Ovary (tissue), 3 donors: Measurements from ENCODE around the gene NAV2.

Source experiments
- EP300 ChIP-seq: sonication (generic); formaldehyde crosslinking; IDR thresholded peaks from one replicate; pipeline ENCODE4 v1.6.1; 2017; ENCODE audit warnings: antibody characterized with exemption
- POLR2A ChIP-seq: fragments of 450-650 bp; IDR thresholded peaks from one replicate; pipeline ENCODE4 v1.6.1; 2017; ENCODE audit warnings: antibody characterized with exemption, mild to moderate bottlenecking, moderate library complexity
- TF ChIP-seq, protein P1 (sequence below), 3 donors: fragments of 450-650 bp in 2 of 3; fragments of 200-600 bp in 1 of 3; IDR thresholded peaks; one replicate each; pipeline versions ENCODE4 v1.5.1 to v1.8.0; 2016 to 2022; ENCODE audit warnings: antibody characterized with exemption in 3 of 3, mild to moderate bottlenecking in 1 of 3
- donor health status: DM: no; HTN: no; CAD: no.

- TF ChIP-seq, protein P1, sequence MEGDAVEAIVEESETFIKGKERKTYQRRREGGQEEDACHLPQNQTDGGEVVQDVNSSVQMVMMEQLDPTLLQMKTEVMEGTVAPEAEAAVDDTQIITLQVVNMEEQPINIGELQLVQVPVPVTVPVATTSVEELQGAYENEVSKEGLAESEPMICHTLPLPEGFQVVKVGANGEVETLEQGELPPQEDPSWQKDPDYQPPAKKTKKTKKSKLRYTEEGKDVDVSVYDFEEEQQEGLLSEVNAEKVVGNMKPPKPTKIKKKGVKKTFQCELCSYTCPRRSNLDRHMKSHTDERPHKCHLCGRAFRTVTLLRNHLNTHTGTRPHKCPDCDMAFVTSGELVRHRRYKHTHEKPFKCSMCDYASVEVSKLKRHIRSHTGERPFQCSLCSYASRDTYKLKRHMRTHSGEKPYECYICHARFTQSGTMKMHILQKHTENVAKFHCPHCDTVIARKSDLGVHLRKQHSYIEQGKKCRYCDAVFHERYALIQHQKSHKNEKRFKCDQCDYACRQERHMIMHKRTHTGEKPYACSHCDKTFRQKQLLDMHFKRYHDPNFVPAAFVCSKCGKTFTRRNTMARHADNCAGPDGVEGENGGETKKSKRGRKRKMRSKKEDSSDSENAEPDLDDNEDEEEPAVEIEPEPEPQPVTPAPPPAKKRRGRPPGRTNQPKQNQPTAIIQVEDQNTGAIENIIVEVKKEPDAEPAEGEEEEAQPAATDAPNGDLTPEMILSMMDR (IDR thresholded peaks at IDR 0.05), result no peak
- no peak for TF ChIP-seq POLR2A
- no peak for TF ChIP-seq EP300
These were observed 90.9 kb downstream of the NAV2 start for GRCh38 chr11:19803506-19803998.
